HL-60 (cell line): Measurements from ENCODE around the gene USP47.

Experiments
- TF ChIP-seq, protein P1 (sequence below): IDR thresholded peaks from one replicate; pipeline ENCODE4 v1.5.1; 2011; ENCODE audit warnings: low read length, control low read depth, inconsistent platforms; ENCODE audit not compliant: insufficient read depth
- TF ChIP-seq, protein P2 (sequence below): IDR thresholded peaks from 2 replicates; pipeline ENCODE4 v1.6.1; 2012; ENCODE audit warnings: low read depth; ENCODE audit not compliant: insufficient replicate concordance

DNA sequence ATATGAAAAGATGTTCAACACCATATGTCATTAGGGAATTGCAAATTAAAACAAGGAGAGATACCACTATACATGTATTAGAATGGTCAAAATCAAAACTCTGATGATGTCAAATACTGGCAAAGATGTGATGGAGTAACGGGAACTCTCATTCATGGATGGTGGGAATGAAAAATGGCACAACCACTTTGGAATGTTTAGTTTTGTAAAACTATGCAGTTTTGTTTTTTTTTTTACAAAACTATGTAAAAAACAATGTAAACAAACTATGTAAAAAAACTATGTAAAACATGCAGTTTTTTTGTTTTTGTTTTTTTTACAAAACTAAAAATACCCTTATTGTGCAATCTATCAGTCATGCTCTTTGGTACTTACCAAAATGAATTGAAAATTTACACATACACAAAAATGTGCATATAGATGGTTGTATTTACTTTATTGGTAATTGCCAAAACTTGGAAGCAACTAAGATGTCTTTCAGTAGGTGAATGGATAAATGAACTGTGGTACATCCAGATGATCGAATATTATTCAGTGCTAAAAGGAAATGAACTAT, 5.0 kb upstream of the USP47 start:
- TF ChIP-seq, protein P1, sequence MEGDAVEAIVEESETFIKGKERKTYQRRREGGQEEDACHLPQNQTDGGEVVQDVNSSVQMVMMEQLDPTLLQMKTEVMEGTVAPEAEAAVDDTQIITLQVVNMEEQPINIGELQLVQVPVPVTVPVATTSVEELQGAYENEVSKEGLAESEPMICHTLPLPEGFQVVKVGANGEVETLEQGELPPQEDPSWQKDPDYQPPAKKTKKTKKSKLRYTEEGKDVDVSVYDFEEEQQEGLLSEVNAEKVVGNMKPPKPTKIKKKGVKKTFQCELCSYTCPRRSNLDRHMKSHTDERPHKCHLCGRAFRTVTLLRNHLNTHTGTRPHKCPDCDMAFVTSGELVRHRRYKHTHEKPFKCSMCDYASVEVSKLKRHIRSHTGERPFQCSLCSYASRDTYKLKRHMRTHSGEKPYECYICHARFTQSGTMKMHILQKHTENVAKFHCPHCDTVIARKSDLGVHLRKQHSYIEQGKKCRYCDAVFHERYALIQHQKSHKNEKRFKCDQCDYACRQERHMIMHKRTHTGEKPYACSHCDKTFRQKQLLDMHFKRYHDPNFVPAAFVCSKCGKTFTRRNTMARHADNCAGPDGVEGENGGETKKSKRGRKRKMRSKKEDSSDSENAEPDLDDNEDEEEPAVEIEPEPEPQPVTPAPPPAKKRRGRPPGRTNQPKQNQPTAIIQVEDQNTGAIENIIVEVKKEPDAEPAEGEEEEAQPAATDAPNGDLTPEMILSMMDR: no peak
- TF ChIP-seq, protein P2, sequence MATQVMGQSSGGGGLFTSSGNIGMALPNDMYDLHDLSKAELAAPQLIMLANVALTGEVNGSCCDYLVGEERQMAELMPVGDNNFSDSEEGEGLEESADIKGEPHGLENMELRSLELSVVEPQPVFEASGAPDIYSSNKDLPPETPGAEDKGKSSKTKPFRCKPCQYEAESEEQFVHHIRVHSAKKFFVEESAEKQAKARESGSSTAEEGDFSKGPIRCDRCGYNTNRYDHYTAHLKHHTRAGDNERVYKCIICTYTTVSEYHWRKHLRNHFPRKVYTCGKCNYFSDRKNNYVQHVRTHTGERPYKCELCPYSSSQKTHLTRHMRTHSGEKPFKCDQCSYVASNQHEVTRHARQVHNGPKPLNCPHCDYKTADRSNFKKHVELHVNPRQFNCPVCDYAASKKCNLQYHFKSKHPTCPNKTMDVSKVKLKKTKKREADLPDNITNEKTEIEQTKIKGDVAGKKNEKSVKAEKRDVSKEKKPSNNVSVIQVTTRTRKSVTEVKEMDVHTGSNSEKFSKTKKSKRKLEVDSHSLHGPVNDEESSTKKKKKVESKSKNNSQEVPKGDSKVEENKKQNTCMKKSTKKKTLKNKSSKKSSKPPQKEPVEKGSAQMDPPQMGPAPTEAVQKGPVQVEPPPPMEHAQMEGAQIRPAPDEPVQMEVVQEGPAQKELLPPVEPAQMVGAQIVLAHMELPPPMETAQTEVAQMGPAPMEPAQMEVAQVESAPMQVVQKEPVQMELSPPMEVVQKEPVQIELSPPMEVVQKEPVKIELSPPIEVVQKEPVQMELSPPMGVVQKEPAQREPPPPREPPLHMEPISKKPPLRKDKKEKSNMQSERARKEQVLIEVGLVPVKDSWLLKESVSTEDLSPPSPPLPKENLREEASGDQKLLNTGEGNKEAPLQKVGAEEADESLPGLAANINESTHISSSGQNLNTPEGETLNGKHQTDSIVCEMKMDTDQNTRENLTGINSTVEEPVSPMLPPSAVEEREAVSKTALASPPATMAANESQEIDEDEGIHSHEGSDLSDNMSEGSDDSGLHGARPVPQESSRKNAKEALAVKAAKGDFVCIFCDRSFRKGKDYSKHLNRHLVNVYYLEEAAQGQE: no peak
